ENCODE data around the gene YTHDF1. TPM values are rescaled to one million over a fixed set of nuclear protein-coding genes. Genes with fewer than 3 reads are reported as not detected.
A peak's percentile ranks its signal among the peaks of the same experiment; 100 is the strongest.

YTHDF1 gene
- polyA plus RNA-seq, 1 experiment: 22.4 TPM

- ChIA-PET CTCF (interaction anchor here (0.6 to 6.2 kb wide), 11 partner anchors 9 to 243 kb away, joined by 3 to 59 read pairs (median 4); no protein-coding TSS in a partner anchor), POLR2A (interaction anchor here (0.9 kb wide), 1 partner anchor 8 kb away, joined by 3 read pairs; no protein-coding TSS in a partner anchor)
- peak; percentile 76 for TF ChIP-seq CTCF (IDR thresholded peaks at IDR 0.05; ENCODE audit: low read depth, low read length)
- H3K27ac ChIP-seq (ENCODE audit: low read depth, low read length): peak overlapping the region; percentile 31
- DNase-seq (ENCODE audit: low read depth, low spot score): no peak
- H3K4me3 ChIP-seq (ENCODE audit: low read depth, low read length): peak overlapping the region; percentile 77
- H3K27me3 ChIP-seq (ENCODE audit: control insufficient read depth, insufficient read depth, low read length): peaks cover 3% of the 10 kb centered on the region
- no peaks in the 10 kb centered on the region for H3K9me3 ChIP-seq (ENCODE audit: control insufficient read depth, insufficient read depth, low read length)
Measured at GRCh38 chr20:63215101-63216040, 560 bp downstream of the YTHDF1 start.

GRCh38 chr20:63214514-63214913 lies 1.4 kb downstream of the YTHDF1 start:
- no peak for TF ChIP-seq CTCF (IDR thresholded peaks at IDR 0.05; ENCODE audit: low read depth, low read length)
- ChIA-PET CTCF (interaction anchor here (0.6 to 6.2 kb wide), 10 partner anchors 9 to 158 kb away, joined by 3 to 59 read pairs (median 4); no protein-coding TSS in a partner anchor), POLR2A (interaction anchor here (0.9 kb wide), 1 partner anchor 9 kb away, joined by 3 read pairs; no protein-coding TSS in a partner anchor)
- Histone ChIP-seq H3K27me3 (ENCODE audit: control insufficient read depth, insufficient read depth, low read length) (no peaks in the 10 kb centered on the region), H3K9me3 (ENCODE audit: control insufficient read depth, insufficient read depth, low read length) (no peaks in the 10 kb centered on the region), H3K27ac (ENCODE audit: low read depth, low read length) (no peak overlapping the region), H3K4me3 (ENCODE audit: low read depth, low read length) (peak overlapping the region; percentile 77)
- DNase-seq (ENCODE audit: low read depth, low spot score): no peak

GRCh38 chr20:63212792-63213191 lies 3.1 kb downstream of the YTHDF1 start:
- POLR2A ChIA-PET: no interaction called here
- no peak overlapping the region for H3K4me3 ChIP-seq (ENCODE audit: low read depth, low read length)
- TF ChIP-seq CTCF (IDR thresholded peaks at IDR 0.05; ENCODE audit: low read depth, low read length): no peak
- H3K9me3 ChIP-seq (ENCODE audit: control insufficient read depth, insufficient read depth, low read length): no peaks in the 10 kb centered on the region
- CTCF ChIA-PET: interaction anchor here (1.3 to 6.2 kb wide), 2 partner anchors 11 to 156 kb away, joined by 3 to 59 read pairs; no protein-coding TSS in a partner anchor
- H3K27me3 ChIP-seq (ENCODE audit: control insufficient read depth, insufficient read depth, low read length): no peaks in the 10 kb centered on the region
- no peak for DNase-seq (ENCODE audit: low read depth, low spot score)
- H3K27ac ChIP-seq (ENCODE audit: low read depth, low read length): no peak overlapping the region

- ChIA-PET CTCF (interaction anchor here (1.3 to 6.2 kb wide), 2 partner anchors 12 to 156 kb away, joined by 3 to 59 read pairs; no protein-coding TSS in a partner anchor), POLR2A (no interaction called here)
- no peak overlapping the region for H3K4me3 ChIP-seq (ENCODE audit: low read depth, low read length)
- H3K9me3 ChIP-seq (ENCODE audit: control insufficient read depth, insufficient read depth, low read length): no peaks in the 10 kb centered on the region
- no peaks in the 10 kb centered on the region for H3K27me3 ChIP-seq (ENCODE audit: control insufficient read depth, insufficient read depth, low read length)
- no peak for TF ChIP-seq CTCF (IDR thresholded peaks at IDR 0.05; ENCODE audit: low read depth, low read length)
- no peak overlapping the region for H3K27ac ChIP-seq (ENCODE audit: low read depth, low read length)
- DNase-seq (ENCODE audit: low read depth, low spot score): no peak
Measured at GRCh38 chr20:63212393-63212730, 3.6 kb downstream of the YTHDF1 start.
